GM21737 (cell line): ENCODE measurements around the gene RADX.
"Not testable (repeated sequence)": the region's sequence is repeated elsewhere in the genome, so short reads cannot be mapped to it uniquely, and the experiment has no call there.

Source experiments
- ATAC-seq: cut with Tn5 transposase; IDR thresholded peaks from one replicate; pipeline ENCODE4 v1.9.1; 2021; ENCODE audit warnings: mild to moderate bottlenecking, moderate library complexity; ENCODE audit not compliant: unreplicated experiment

The RADX gene, protein sequence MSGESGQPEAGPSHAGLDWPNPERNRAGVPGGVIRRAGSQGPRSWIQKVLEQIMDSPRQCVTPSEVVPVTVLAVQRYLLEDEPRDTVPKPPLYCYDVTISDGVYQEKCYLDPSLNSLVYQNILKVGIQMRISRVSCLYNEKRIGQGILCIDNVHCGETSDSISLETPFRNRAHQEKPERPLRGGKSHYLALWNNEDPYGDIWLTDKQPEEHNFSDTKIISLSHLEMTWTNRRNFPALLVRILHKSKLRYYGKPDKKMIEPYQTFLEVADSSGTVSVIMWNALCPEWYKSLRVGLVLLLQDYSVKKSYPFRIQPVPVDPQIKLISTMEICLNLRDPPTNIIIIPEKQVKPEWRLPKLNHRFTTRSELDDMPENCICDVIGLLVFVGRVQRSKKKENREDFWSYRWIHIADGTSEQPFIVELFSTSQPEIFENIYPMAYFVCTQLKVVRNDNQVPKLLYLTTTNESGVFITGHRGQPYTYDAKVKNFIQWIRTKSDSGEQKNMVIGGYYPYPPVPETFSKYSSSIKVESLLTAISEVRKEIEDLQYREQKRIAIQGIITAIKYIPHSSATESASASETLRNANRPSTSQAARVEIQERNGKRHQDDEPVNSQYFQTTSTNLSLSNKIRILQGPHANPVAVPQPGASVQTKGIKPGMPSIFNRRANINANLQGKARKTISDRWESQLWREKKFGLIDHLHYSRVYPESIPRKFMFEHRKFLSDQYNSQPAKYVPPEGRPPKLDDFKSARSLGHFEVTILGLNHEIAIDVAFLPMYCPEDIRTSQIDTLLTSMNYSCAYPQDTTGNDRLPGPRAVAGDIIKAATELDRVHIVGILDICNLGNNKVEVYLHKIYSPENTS

DNA sequence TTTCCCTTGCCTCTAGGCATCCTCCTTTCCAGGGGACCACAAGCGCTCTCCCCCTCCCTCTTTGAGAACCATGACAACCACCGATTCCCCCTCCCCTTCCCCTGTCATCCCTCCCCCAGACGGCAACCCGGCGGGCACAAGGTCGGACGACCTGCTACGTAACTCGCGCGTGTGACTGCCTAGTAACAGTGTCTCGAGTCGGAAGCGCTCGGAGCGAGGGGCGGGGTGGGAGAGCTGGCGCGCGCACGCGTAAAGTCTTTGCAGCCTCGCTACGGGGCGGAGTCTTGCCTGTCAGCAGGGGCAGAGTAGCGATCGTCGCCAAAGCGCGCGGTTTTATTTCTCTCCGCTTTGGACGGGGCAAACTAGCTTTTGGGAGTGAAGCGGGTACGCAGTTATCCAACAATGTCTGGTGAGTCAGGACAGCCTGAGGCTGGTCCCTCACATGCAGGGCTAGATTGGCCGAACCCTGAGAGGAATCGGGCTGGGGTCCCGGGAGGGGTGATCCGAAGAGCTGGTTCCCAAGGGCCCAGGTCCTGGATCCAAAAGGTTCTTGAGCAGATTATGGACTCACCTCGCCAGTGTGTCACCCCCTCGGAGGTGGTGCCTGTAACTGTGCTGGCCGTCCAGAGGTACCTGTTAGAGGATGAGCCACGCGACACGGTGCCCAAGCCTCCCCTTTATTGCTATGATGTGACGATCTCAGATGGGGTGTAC is at the start of gene RADX:
Gene RADX, plus strand, starts transcription at position 300 of the 714 bp plus-strand sequence. Its CDS starts 103 bp downstream, at position 403.
- peak; percentile 99 for ATAC-seq

DNA sequence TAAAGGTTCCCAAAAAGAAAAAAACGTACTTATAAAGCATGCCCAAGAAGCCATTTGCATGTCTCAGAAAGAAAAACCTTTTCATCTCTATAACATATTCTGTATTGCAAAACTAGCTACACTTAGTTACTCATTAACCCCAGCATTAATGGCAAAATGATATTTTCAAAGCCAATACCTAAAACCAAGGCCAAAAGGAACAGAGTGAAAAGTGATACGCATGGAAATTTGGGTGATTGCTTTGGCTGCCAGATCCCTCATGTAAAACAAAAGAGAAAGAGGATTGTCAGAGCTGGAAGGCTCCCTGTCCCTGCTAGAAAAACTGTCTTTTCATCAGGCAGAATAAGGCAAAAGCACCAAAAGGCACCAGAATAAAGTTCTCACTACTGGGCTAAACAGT is 46.8 kb upstream of the RADX start:
- no peak for ATAC-seq

DNA sequence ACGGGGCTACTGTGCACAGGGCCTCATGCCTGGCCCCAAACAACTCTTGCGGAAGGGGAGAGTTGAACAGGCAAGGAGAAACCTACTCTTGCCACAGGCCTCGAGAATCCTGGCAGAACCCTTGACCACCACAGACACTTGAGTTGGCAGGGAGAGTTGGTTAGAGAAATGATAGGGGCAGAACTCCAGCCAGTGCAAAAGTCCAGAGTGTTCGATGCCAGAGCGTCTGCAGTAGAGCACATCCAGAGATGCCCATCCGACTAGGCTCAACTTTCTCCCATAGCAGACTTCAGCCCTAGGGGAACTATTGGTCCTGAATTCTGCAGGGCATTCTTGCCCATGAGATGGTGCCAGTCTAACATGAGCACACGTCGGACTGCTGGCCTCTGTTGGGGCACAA is 45.4 kb upstream of the RADX start:
- no peak for ATAC-seq

DNA sequence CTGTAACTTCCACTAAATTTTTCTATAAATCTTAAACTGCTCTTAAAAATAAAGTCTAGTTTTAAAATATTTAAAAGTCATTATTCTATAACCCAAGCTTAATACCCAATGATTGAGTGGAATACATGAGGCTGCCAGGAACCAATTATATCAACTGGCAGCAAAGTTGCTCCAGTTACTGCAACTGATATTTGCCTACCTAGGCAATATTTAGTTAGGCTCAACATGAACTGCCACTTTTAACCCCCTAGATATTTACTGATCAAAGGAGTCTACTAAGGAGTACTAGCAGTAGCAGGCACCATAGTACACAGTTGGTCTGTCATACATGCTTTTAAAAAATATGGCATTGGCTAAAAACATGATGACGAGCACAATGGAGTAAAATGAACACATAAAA is 29.9 kb upstream of the RADX start:
- ATAC-seq, result no peak

DNA sequence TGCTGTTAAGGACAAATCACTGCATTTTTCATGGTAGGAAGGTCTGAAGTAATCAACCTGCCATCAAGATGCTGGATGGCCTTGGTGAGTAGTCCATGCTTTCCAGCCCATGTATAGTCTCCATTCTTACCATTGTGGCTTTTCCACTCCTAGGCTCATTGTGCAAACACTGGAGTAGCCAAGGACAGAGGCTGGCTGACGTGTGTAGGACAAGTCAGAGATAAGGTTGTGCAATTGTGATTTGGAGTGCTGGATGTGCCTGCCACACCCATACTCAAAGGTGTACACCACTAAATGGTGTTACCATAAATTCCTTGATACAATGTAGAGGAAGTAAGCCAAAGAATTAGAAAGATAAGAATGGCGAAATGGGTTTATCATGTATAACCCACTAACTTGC is 26.3 kb upstream of the RADX start:
- no peak for ATAC-seq

DNA sequence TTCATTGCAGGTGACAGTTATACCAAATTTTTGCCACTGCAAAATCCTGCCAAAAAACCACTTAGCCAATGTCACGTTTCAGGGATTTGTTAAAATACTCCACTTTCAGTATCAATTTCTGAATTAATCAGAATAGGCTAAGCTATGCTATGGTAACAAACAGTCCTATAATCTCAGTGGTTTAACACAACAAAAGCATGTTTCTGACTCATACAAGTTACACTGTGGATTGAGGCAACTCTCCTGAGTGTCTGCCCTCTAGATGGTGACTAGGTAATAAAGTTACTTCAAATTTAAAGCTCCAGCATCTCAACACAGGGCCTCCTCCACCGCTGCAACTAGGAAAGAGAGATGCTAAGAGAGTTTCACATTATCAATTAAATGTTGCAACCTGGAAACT is 23.0 kb upstream of the RADX start:
- ATAC-seq, result no peak

DNA sequence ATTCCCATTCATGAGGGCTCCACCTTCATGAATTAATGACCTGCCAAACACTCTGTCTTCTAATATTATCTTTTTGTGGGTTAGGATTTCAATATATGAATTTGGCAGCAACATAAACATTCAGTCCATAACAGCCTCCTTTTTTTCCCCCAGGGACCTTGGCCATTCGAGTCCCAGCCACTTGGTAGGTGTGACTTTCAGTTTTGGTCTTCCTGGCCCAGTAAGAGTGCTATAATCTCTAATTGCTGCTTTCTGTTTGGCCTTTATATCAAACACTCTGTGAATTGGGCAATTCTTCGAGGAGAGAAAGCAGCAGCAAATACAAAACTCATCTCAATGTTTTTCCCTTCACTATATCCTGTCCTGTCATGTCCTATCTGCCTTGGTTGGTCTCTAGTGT is 12.4 kb upstream of the RADX start:
- ATAC-seq, result no peak

DNA sequence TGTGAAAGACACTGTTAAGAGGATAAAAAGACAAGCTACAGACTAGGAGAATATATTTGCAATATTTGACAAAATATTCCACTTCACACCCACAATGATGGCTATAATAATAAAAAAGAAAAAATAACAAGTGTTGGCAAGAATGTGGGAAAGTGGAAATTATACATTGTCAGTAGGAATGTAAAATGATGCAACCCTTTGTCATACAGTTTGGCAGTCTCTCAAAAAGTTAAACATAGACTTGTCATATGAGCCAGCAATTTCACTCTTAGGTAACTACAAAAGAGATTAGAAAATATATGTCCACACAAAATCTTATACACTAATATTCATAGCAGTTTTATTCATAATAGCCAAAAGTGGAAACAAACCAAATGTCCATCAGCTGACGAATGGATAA is 5.2 kb upstream of the RADX start:
- ATAC-seq, result no peak

DNA sequence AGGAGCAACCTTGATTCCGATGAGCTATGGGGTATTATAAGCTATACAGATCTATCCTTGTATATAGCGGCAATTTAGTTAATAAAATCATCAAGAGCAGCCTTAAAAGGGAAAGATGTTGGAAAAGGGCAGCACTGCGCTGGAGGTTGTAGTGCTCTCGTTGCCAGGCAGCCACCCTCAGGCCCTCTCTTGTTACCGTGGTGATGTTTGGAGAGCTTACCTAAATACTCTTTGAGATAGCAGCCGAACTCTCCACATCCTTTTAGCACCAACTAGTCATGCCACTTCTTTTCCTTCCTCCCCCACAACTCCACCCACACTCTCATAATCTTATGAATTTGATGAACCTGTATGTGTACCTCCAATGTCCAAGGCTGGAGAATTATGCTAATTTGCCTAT is 3.8 kb upstream of the RADX start:
- no peak for ATAC-seq

DNA sequence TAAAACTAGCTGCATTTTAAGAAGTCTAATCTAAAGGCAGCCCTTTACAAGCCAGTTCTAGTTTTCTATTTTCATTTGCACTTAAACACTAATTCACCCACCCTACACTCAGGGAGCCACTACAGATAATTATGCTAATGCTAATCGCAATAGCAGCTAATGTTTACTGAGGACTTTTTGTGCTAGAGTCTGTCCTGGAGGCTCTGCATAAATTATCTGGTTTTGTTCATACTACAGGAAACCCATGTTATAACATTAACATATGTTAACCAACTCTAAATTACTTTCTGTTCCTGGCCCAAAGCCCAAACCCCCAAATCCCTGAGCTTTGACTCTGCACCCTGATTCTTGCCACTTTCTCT is 480 bp upstream of the RADX start:
- no peak for ATAC-seq

DNA sequence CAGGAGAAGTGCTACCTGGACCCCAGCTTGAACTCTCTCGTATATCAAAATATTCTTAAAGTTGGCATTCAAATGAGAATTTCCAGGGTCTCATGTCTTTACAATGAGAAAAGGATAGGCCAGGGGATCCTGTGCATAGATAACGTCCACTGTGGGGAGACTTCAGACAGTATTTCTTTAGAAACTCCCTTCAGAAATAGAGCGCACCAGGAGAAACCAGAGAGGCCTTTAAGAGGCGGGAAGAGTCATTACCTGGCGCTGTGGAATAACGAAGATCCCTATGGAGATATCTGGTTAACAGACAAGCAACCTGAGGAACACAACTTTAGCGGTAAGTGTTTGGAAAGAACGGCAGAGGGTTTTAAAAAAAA is 600 bp downstream of the RADX start:
- ATAC-seq, result peak; percentile 18

DNA sequence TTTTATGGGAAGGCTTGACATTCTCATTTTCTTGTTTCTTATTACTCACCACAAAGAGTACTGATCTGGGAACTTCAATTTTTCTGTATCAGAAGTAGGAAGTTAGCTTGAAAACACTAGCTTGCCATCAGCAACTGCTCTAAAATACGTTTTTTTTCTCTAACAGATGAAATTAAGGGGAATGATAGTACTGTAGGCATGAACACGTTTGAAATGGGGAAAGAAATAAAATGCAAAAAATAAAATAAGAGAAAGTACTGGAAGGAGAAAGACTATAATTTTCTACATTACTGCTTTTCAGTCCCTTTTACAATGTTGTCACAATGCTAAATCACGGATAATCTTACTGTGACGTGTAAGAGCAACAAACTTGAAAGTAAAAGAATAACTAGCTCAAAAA is 1.5 kb downstream of the RADX start:
- no peak for ATAC-seq

DNA sequence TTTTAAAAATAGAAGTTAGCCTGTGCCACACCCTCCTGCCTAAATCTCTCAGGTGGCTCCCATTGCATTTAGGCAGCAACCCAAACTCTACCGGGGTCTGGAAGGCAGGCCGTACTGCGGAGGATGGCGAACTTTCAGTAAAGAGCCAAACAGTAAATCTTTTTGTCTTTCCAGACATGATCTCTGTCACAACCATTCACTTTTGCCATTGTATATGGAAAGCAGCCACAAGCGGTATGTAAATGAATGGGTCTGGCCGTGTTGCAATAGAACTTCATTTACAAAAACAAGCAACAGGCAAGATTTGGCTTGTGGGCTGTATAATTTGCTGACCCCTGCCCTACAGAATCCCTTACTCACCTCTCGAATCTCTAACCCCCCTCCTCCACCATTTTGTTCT is 3.3 kb downstream of the RADX start:
- no peak for ATAC-seq

DNA sequence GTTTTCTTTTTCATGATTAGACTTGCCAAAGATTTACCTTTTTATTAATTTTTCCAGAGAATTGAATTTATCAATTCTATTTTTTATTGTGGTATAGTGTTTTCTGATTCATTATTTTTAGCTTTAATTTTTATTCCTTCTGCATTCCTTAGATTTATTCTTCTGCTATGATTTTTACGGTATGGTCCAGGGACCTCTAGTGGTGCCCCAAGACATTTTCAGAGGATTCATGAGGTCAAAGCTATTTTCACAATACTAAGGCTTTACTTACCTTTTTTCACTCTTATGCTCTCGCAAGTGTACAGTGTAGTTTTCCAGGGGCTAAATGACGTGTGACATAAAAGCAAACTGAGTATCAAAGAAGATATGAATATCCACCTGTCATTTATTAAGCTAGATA is 8.0 kb downstream of the RADX start:
- no peak for ATAC-seq

DNA sequence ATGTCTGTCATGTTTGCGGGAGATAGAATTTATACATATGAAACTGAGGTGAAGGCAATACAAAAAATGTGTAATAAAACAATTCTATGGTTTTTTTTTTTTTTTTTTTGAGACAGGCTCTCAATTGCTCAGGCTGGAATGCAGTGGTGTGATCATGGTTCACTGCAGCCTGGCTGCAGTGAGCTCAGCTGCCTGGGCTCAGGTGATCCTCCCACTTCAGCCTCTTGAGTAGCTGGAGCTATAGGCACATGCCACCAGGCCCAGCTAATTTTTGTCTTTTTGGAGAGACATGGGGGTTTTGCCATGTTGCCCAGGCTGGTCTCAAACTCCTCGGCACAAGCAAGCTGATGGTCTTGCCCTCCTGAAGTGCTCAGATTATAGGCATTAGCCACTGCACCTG is 10.1 kb downstream of the RADX start:
- ATAC-seq, result no peak

DNA sequence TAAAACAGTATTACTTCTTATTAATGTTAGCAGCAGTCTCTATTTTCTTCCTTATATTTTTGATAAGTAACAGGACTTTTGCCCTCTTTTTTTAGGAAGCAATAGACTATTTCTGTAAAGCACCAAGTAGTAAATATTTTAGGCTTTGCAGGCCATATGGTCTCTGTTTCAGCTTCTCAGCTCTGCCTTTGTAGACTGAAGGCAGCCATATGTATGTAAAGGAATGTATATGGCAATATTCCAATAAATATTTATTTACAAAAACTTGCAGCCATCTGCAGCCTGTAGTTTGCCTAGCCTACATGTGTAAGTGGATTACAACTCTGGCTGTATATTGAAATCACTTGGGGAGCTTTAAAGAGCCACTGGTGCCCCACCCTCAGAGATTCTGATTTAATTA is 15.0 kb downstream of the RADX start:
- ATAC-seq, result no peak

DNA sequence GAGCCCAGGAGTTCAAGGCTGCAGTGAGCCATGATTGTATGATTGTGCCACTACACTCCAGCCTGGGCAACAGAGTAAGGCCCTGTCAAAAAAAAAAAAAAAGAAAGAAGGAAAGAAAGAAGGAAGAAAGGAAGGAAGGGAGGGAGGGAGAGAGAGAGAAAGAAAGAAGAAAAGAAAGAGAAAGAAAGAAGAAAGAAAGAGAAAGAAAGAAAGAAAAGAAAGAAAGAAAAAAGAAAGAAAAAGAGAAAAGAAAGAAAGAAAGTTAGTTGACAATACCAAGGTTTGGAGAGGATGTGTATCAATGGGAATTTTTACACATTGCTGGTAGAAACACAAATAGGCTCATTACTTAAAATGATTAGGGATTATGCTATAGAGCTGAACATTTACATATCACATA is 19.8 kb downstream of the RADX start:
- no peak for ATAC-seq

DNA sequence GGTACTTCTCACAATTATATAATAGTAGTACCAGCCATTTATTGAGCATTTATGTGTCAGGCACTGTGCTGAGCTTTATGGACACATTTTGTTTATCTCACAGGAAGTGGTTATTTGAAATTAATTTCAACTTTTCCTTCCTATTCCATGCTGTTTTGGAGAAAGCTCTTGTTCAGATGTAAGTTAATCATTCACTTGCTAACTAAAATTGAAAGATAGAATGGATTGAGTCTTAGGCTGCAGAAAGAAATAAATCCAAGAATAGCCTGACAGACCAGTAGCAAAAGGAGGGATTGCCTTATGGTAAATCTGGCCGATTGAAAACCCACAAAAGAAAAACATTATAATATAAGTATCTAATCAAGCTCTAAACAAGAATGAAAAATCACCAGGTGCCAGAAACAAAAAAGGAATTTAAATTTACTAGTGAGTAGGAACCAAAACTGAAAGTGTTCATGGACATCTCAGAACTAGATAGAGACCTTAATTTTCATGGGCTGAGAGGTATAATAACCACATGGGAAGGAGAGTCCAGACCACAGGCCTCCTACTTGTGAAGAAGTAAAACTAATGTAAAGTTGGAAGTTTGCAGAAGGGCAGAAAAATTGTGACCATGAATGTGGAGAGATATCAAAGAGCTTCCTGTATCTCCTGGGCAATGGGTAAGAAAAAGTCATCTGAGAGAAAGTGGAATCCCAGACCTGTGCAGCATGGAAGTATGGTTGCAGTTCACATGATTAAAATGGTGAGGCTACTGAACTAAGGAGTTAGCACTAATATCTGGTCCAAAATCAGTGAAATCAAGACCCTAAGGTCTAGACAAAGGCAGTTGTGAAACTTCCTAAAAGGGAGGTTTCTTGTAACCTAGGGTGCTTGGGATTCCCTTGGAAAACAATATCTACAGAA is 38.0 kb downstream of the RADX start:
- ATAC-seq, result peak; percentile 92

DNA sequence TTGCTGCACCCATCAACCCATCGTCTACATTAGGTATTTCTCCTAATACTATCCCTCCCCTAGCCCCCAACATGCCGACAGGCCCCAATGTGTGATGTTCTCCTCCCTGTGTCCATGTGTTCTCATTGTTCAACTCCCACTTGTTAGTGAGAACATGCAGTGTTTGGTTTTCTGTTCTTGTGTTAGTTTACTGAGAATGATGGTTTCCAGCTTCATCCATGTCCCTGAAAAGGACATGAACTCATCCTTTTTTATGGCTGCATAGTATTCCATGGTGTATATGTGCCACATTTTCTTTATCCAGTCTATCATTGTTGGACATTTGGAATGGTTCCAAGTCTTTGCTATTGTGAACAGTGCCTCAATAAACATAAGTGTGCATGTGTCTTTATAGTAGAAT is 41.8 kb downstream of the RADX start:
- not testable (repeated sequence) for ATAC-seq

DNA sequence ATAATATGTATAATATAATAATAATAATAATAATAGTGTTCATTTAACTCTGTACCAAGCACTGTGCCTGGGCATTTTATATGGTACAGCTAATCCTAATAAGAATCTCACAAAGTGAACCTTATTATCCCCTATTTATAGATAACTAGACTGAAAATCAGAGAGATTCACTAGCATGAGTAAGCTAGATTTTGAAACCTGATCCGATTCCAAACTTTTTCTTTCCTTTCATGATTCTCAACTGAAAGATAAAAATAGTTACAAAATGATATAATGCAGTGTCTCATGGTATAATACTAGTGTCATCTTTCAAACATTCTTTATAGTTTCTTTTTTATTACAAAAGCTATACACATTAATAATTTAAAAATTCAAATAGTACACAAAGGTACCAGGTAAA is 58.9 kb downstream of the RADX start:
- ATAC-seq, result no peak

DNA sequence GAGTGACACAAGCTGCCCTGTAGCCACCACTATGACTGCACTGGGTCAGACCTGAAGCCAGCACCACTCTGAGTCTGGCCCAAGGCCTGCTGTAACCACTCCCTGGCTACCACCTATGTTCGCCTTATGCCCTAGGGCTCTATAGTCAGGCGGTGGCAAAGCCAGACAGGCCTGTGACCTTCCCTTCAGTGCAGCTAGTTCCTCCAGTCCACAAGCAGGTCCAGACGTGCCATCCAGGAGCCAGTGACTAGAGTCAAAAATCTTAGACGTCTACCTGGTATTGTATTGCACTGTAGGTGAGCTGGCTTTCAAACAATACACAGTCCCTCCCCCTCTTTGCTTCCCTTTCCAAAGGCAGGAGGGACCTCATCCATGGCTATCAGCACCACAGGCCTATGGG is 60.7 kb downstream of the RADX start:
- no peak for ATAC-seq
